ENCODE results near the gene ADPGK.

Gene ADPGK

DNA sequence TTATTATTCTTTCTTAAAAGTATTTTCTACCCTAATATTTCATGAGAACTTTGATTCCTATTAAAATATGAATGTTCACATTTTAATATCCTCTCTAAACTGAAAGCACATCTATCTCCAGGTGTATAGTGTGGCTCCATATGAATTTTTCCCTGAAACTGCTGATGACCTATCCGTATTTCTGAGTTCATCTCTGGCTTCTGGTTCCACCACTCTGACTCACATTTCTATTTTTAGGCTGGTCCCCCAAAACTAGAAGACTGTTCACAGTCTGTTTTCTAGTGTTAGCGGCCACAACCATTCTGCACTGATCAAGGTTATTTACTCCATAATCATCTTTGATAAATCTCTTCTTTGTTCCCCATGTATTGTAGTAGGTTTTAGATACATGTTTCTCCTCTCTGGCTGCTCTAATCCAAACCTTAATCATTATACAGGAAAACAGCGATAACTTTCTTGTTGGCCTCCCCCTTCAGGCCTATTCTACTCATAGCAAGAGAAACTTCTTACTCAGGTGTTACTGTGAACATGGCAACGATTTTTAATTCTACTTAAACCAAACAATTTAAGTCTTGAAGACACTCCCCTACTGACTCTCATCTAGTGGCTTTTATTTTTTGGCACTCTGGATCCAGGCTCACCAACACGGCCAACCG, 12.8 kb downstream of the ADPGK start:
- peak; percentile 35 for DNase-seq (ENCODE audit: low read depth)
- peak; percentile 46 for TF ChIP-seq CTCF (conservative IDR thresholded peaks at IDR 0.05; ENCODE audit: low read depth, low read length)
- no peak overlapping the region for H3K4me3 ChIP-seq (ENCODE audit: low read depth, low read length)

- H3K4me3 ChIP-seq (ENCODE audit: low read depth, low read length): no peak overlapping the region
- DNase-seq (ENCODE audit: low read depth): no peak
- no peak for TF ChIP-seq CTCF (conservative IDR thresholded peaks at IDR 0.05; ENCODE audit: low read depth, low read length)
Observed at GRCh38 chr15:72766780-72767179, 16.8 kb downstream of the ADPGK start.

- no peak overlapping the region for H3K4me3 ChIP-seq (ENCODE audit: low read depth, low read length)
- no peak for TF ChIP-seq CTCF (conservative IDR thresholded peaks at IDR 0.05; ENCODE audit: low read depth, low read length)
Observed at GRCh38 chr15:72766025-72766424, 17.5 kb downstream of the ADPGK start.

DNA sequence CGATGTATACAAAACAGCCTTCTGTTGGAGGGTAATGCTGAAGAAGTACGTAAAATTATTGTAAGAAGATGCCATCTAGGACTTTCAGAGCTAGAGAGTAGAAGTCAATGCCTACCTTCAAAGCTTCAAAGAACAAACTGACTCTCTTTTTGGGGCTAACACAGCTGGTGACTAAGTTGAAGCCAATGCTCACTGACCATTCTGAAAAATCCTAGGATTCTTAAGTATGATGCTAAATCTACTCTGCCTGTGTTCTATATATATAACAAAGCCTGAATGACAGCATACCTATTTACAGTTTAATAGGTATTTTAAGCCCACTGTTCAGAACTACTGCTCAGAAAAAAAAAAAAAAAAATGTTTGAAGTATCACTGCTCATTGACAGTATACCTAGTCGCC, 18.9 kb downstream of the ADPGK start:
- TF ChIP-seq CTCF (conservative IDR thresholded peaks at IDR 0.05; ENCODE audit: low read depth, low read length): no peak
- DNase-seq (ENCODE audit: low read depth): no peak

More at GRCh38 chr15:72766025-72766424, 17.5 kb downstream of the ADPGK start:
- DNase-seq (ENCODE audit: low read depth): no peak

GRCh38 chr15:72760590-72761260, 22.8 kb downstream of the ADPGK start:
- DNase-seq (ENCODE audit: low read depth): no peak
- TF ChIP-seq CTCF (conservative IDR thresholded peaks at IDR 0.05; ENCODE audit: low read depth, low read length): no peak

More for the DNA sequence above, 18.9 kb downstream of the ADPGK start:
- no peak overlapping the region for H3K4me3 ChIP-seq (ENCODE audit: low read depth, low read length)

DNA sequence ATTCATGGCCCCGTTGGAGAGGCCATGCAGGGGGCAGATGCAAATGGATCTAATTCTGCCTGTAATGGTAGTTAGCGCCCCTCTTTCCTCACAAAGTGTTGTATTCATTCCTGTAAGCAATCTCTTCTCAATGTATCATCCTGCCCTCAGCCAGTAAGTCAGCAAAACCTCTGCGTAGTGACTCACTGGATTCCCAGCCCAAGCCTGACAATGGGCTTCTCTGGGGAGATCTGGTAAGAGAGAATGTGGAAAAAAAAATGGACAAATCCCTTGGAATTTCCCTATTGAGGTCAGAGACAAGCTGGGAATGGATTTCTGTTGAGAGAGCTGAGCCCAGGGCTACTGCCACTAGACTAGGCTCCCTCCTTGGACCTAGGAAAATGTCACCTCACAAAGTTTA, 25.4 kb downstream of the ADPGK start:
- TF ChIP-seq CTCF (conservative IDR thresholded peaks at IDR 0.05; ENCODE audit: low read depth, low read length): no peak
- no peak overlapping the region for H3K4me3 ChIP-seq (ENCODE audit: low read depth, low read length)
- peak; percentile 87 for DNase-seq (ENCODE audit: low read depth)

More at GRCh38 chr15:72760590-72761260, 22.8 kb downstream of the ADPGK start:
- no peak overlapping the region for H3K4me3 ChIP-seq (ENCODE audit: low read depth, low read length)

DNA sequence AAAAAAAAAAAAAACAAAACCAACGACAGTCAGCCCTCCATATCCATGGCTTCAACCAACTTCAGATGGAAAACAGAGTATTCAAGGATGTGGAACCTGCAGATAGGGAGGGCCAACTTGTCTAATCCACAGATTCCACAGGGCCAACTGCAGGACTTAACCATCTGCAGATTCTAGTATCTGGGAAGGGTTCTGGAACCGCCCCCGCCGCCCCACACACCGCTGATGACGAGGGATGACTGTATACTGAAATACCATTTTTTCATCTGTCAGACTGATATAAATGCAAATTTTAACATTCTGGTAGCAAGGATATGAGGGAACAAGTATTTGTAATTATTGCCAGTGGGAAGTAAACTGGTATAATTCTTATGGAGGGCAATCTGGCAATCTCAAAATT, 29.5 kb downstream of the ADPGK start:
- no peak overlapping the region for H3K4me3 ChIP-seq (ENCODE audit: low read depth, low read length)
- no peak for DNase-seq (ENCODE audit: low read depth)
- no peak for TF ChIP-seq CTCF (conservative IDR thresholded peaks at IDR 0.05; ENCODE audit: low read depth, low read length)
